Caco-2 (cell line): Measurements from ENCODE around the gene ATG4C. TPM values are rescaled to one million over a fixed set of nuclear protein-coding genes. Genes with fewer than 3 reads are reported as not detected.
"Not testable (repeated sequence)": the region's sequence is repeated elsewhere in the genome, so short reads cannot be mapped to it uniquely, and the experiment has no call there.

Experiments
- BruUV-seq: library from RNA; stranded (reverse); fragments of 400-500 nt; replicated peaks from 2 replicates; lab custom pipeline; 2021; lab: Mats Ljungman, UMichigan
- CTCF ChIA-PET: fragments of 300-600 bp; sonication (Branson Sonifier 250); formaldehyde crosslinking; loops from one replicate; lab custom pipeline; 2022; ENCODE audit warnings: antibody characterized with exemption; lab: Charles Lee
- POLR2A ChIA-PET: fragments of 300-600 bp; sonication (Branson Sonifier 250); formaldehyde crosslinking; loops from one replicate; lab custom pipeline; 2022; ENCODE audit warnings: antibody characterized with exemption; lab: Charles Lee
- DNase-seq, 2 experiments: peaks; one replicate each; pipeline versions ENCODE4 v3.0.0 to v3.0.0-alpha.2; 2020 to 2022
- H3K27me3 ChIP-seq: replicated peaks from 2 replicates; pipeline ENCODE4 v1.6.0; 2011; ENCODE audit warnings: low read length; ENCODE audit not compliant: control insufficient read depth, insufficient read depth
- H3K36me3 ChIP-seq: 2 replicates; pipeline ENCODE4 v1.5.1; 2011; ENCODE audit warnings: low read length; ENCODE audit not compliant: control insufficient read depth, insufficient read depth
- H3K4me1 ChIP-seq: fragments of 250-450 bp; sonication (Bioruptor Pico); 2 replicates; pipeline ENCODE4 v1.5.1; 2020; ENCODE audit warnings: mild to moderate bottlenecking
- H3K4me3 ChIP-seq: 2 replicates; pipeline ENCODE4 v1.5.1; 2011; ENCODE audit warnings: low read depth, mild to moderate bottlenecking, control low read depth, low read length
- H3K9me3 ChIP-seq: fragments of 250-450 bp; sonication (Bioruptor Pico); 2 replicates; pipeline ENCODE4 v1.5.1; 2020; ENCODE audit warnings: mild to moderate bottlenecking, moderate library complexity
- H3K27ac Mint-ChIP-seq: one replicate; pipeline ENCODE4 v1.8.0; 2022; ENCODE audit warnings: mixed read lengths; ENCODE audit not compliant: unreplicated experiment
- H3K27me3 Mint-ChIP-seq: one replicate; pipeline ENCODE4 v1.8.0; 2022; ENCODE audit warnings: mixed read lengths; ENCODE audit not compliant: insufficient read depth, unreplicated experiment
- H3K36me3 Mint-ChIP-seq: one replicate; pipeline ENCODE4 v1.8.0; 2022; ENCODE audit warnings: mild to moderate bottlenecking, mixed read lengths; ENCODE audit not compliant: insufficient read depth, unreplicated experiment
- H3K4me1 Mint-ChIP-seq: one replicate; pipeline ENCODE4 v1.8.0; 2022; ENCODE audit warnings: low read depth, mixed read lengths; ENCODE audit not compliant: unreplicated experiment
- H3K4me3 Mint-ChIP-seq: one replicate; pipeline ENCODE4 v1.8.0; 2022; ENCODE audit warnings: mild to moderate bottlenecking, moderate library complexity, mixed read lengths; ENCODE audit not compliant: unreplicated experiment
- H3K9me3 Mint-ChIP-seq: one replicate; pipeline ENCODE4 v1.8.0; 2022; ENCODE audit warnings: mixed read lengths; ENCODE audit not compliant: unreplicated experiment
- intact Hi-C: fragments of 100-400 bp; cut with micrococcal nuclease; formaldehyde crosslinking; loops from one replicate; pipeline ENCODE4 v1.10.0; 2022; ENCODE audit not compliant: unreplicated experiment
- total RNA-seq: library from RNA; stranded (reverse); gene quantifications from 2 replicates; pipeline ENCODE4 v1.2.3, GENCODE V29; 2022
- TF ChIP-seq, protein P1 (sequence below), 2 experiments: fragments of 200-600 bp in 1 of 2; IDR thresholded peaks; 1 replicate in 1 of 2; 2 replicates in 1 of 2; pipeline versions ENCODE4 v1.5.1 to v1.8.0; 2011 to 2022; ENCODE audit warnings: antibody characterized with exemption in 1 of 2, control low read depth in 1 of 2, inconsistent platforms in 1 of 2, low read depth in 1 of 2, low read length in 1 of 2, mild to moderate bottlenecking in 1 of 2, moderate library complexity in 1 of 2; ENCODE audit not compliant: insufficient read depth in 1 of 2, severe bottlenecking in 1 of 2, unreplicated experiment in 1 of 2

ATG4C gene
- total RNA-seq, 1 experiment from 2014 or later = 7.4 TPM

- H3K4me3 Mint-ChIP-seq = no peak overlapping the region
- POLR2A ChIA-PET = no interaction called here
- intact Hi-C loops = no loop called here
- 0 out of 2 replicates have a peak, but pooled peaks cover 8% of the 10 kb centered on the region for H3K4me1 ChIP-seq
- no peaks in the 10 kb centered on the region for H3K36me3 Mint-ChIP-seq
- DNase-seq = no peak
- no peaks in the 10 kb centered on the region for H3K27me3 Mint-ChIP-seq
- H3K27ac Mint-ChIP-seq = no peak overlapping the region
- H3K36me3 ChIP-seq = no peaks in the 10 kb centered on the region
- TF ChIP-seq, protein P1, sequence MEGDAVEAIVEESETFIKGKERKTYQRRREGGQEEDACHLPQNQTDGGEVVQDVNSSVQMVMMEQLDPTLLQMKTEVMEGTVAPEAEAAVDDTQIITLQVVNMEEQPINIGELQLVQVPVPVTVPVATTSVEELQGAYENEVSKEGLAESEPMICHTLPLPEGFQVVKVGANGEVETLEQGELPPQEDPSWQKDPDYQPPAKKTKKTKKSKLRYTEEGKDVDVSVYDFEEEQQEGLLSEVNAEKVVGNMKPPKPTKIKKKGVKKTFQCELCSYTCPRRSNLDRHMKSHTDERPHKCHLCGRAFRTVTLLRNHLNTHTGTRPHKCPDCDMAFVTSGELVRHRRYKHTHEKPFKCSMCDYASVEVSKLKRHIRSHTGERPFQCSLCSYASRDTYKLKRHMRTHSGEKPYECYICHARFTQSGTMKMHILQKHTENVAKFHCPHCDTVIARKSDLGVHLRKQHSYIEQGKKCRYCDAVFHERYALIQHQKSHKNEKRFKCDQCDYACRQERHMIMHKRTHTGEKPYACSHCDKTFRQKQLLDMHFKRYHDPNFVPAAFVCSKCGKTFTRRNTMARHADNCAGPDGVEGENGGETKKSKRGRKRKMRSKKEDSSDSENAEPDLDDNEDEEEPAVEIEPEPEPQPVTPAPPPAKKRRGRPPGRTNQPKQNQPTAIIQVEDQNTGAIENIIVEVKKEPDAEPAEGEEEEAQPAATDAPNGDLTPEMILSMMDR (IDR thresholded peaks at IDR 0.05; ENCODE audit: insufficient read depth in 1 of 2, low read depth in 1 of 2, low read length in 1 of 2, severe bottlenecking in 1 of 2, unreplicated experiment in 1 of 2) = no peak
- H3K9me3 Mint-ChIP-seq = no peaks in the 10 kb centered on the region
- peaks cover 7% of the 10 kb centered on the region for H3K4me1 Mint-ChIP-seq
- CTCF ChIA-PET = no interaction called here
- no peaks in the 10 kb centered on the region for H3K9me3 ChIP-seq
- H3K4me3 ChIP-seq = no peak overlapping the region
- H3K27me3 ChIP-seq = no peaks in the 10 kb centered on the region
- BruUV-seq = no TSS peak
Observed at GRCh38 chr1:62823556-62823955, 39.6 kb downstream of the ATG4C start.

- no peak overlapping the region for H3K4me3 ChIP-seq
- peaks cover 7% of the 10 kb centered on the region for H3K4me1 Mint-ChIP-seq
- 0 out of 2 replicates have a peak, but pooled peaks cover 8% of the 10 kb centered on the region for H3K4me1 ChIP-seq
- H3K27ac Mint-ChIP-seq = no peak overlapping the region
- ChIA-PET POLR2A (no interaction called here), CTCF (no interaction called here)
- no peaks in the 10 kb centered on the region for H3K27me3 Mint-ChIP-seq
- no TSS peak for BruUV-seq
- DNase-seq = no peak
- H3K27me3 ChIP-seq = no peaks in the 10 kb centered on the region
- intact Hi-C loops = no loop called here
- H3K9me3 ChIP-seq = no peaks in the 10 kb centered on the region
- no peaks in the 10 kb centered on the region for H3K36me3 ChIP-seq
- TF ChIP-seq, protein P1 (IDR thresholded peaks at IDR 0.05; ENCODE audit: insufficient read depth in 1 of 2, low read depth in 1 of 2, low read length in 1 of 2, severe bottlenecking in 1 of 2, unreplicated experiment in 1 of 2) = no peak
- H3K9me3 Mint-ChIP-seq = no peaks in the 10 kb centered on the region
- no peaks in the 10 kb centered on the region for H3K36me3 Mint-ChIP-seq
- H3K4me3 Mint-ChIP-seq = no peak overlapping the region
Observed at GRCh38 chr1:62826901-62827300, 43.0 kb downstream of the ATG4C start.

DNA sequence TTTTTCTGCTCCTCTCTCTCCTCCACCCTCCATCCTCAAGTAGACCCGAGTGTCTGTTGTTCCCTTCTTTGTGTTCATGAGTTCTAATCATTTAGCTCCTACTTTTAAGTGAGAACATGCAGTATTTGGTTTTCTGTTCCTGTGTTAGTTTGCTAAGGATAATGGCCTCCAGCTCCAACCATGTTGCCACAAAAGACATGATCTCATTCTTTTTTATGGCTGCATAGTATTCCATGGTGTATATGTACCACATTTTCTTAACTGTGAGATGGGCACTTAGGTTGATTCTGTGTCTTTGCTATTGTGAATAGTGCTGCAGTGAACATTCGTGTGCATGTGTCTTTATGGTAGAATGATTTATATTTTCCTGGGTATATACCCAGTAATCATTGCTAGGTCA lies 43.9 kb downstream of the ATG4C start:
- POLR2A ChIA-PET, CTCF ChIA-PET, DNase-seq, BruUV-seq, H3K4me1 ChIP-seq, H3K4me3 ChIP-seq, H3K4me3 Mint-ChIP-seq, H3K36me3 Mint-ChIP-seq, intact Hi-C loops, H3K36me3 ChIP-seq, H3K27me3 Mint-ChIP-seq, H3K4me1 Mint-ChIP-seq, H3K27ac Mint-ChIP-seq, H3K9me3 Mint-ChIP-seq, H3K27me3 ChIP-seq, H3K9me3 ChIP-seq: not testable (repeated sequence)

- no peak overlapping the region for H3K4me3 Mint-ChIP-seq
- BruUV-seq = no TSS peak
Observed at GRCh38 chr1:62832276-62832675, 48.3 kb downstream of the ATG4C start.

More at GRCh38 chr1:62832276-62832675, 48.3 kb downstream of the ATG4C start:
- Mint-ChIP-seq H3K27ac (no peak overlapping the region), H3K4me1 (no peaks in the 10 kb centered on the region), H3K27me3 (no peaks in the 10 kb centered on the region), H3K9me3 (no peaks in the 10 kb centered on the region), H3K36me3 (no peaks in the 10 kb centered on the region)
- ChIA-PET POLR2A (no interaction called here), CTCF (no interaction called here)
- intact Hi-C loops = no loop called here
- Histone ChIP-seq H3K4me1 (no peaks in the 10 kb centered on the region), H3K4me3 (no peak overlapping the region), H3K36me3 (no peaks in the 10 kb centered on the region), H3K27me3 (no peaks in the 10 kb centered on the region), H3K9me3 (no peaks in the 10 kb centered on the region)
- TF ChIP-seq, protein P1 (IDR thresholded peaks at IDR 0.05; ENCODE audit: insufficient read depth in 1 of 2, low read depth in 1 of 2, low read length in 1 of 2, severe bottlenecking in 1 of 2, unreplicated experiment in 1 of 2) = no peak
- DNase-seq = no peak
